Measurements from ENCODE around the gene KLK13.

- TF ChIP-seq CTCF (IDR thresholded peaks at IDR 0.05 in 8 of 11, conservative IDR thresholded peaks at IDR 0.05 in 3 of 11) (no peak), POLR2AphosphoS5 (IDR thresholded peaks at IDR 0.05) (no peak)
These were observed 42.4 kb downstream of the KLK13 start for GRCh38 chr19:51022526-51022925.
